Loucy (cell line): Measurements from ENCODE around the gene TMEM164.

ENCODE experiments used
- CTCF ChIP-seq: fragments of 200-600 bp; sonication (generic); conservative IDR thresholded peaks from 2 replicates; pipeline ENCODE4 v1.5.1; 2014; ENCODE audit warnings: mild to moderate bottlenecking, antibody characterized with exemption, low read length
- EZH2phosphoT487 ChIP-seq: fragments of 200-600 bp; IDR thresholded peaks from 2 replicates; pipeline ENCODE4 v1.6.1; 2018; ENCODE audit warnings: antibody characterized with exemption, mild to moderate bottlenecking, moderate library complexity, borderline replicate concordance

- no peak for TF ChIP-seq CTCF
- no peak for TF ChIP-seq EZH2phosphoT487
Measured at GRCh38 chrX:110038900-110039299, 36.0 kb downstream of the TMEM164 start.
